A549 (cell line): Measurements from ENCODE around the gene C14orf119. TPM values are rescaled to one million over a fixed set of nuclear protein-coding genes. Genes with fewer than 3 reads are reported as not detected.

Source experiments
- ATAC-seq, 2 experiments: fragments of 200-7000 bp in 1 of 2; fragments of >200 bp in 1 of 2; cut with Nextera tagmentation in 1 of 2; cut with Tn5 transposase in 1 of 2; 3 replicates each; pipeline versions ENCODE4 v1.8.0 to v1.9.1; 2018 to 2020; ENCODE audit warnings: mild to moderate bottlenecking in 1 of 2, moderate library complexity in 1 of 2
- CTCF ChIA-PET: fragments of 300-600 bp; sonication (Branson Sonifier 250); formaldehyde crosslinking; extraction: SDS; loops from one replicate; lab custom pipeline; 2021; ENCODE audit warnings: antibody characterized with exemption, inconsistent platforms; lab: Yijun Ruan, JAX
- POLR2A ChIA-PET: fragments of 350-600 bp; formaldehyde crosslinking; extraction: SDS; loops from one replicate; lab custom pipeline; 2021; ENCODE audit warnings: antibody characterized with exemption, inconsistent platforms; lab: Yijun Ruan, JAX
- DNase-seq, 2 experiments: peaks; one replicate each; pipeline versions ENCODE4 v3.0.0 to v3.0.0-alpha.2; 2011 to 2016; ENCODE audit warnings: low read depth in 1 of 2, low spot score in 1 of 2
- FAIRE-seq: peaks from 2 replicates; lab custom pipeline; 2011; peaks lifted over from hg19 to GRCh38; lab: Jason Lieb, UNC
- H3K27ac ChIP-seq, 2 experiments: fragments of >200 bp; sonication (Bioruptor Twin); formaldehyde crosslinking; 3 replicates each; pipeline ENCODE4 v1.5.1; 2016 to 2017
- H3K4me1 ChIP-seq: fragments of >200 bp; sonication (Bioruptor Twin); formaldehyde crosslinking; 3 replicates; pipeline ENCODE4 v1.6.1; 2016
- H3K4me2 ChIP-seq: fragments of >200 bp; sonication (Bioruptor Twin); formaldehyde crosslinking; 3 replicates; pipeline ENCODE4 v1.6.1; 2016
- H3K4me3 ChIP-seq: fragments of >200 bp; sonication (Bioruptor Twin); formaldehyde crosslinking; 3 replicates; pipeline ENCODE4 v1.5.1; 2016
- H3K9me3 ChIP-seq: fragments of >200 bp; sonication (Bioruptor Twin); formaldehyde crosslinking; 3 replicates; pipeline ENCODE4 v1.6.1; 2016
- EHF ChIP-seq: fragments of 250-450 bp; sonication (Bioruptor Pico); IDR thresholded peaks from 2 replicates; pipeline ENCODE4 v1.5.0; 2020; ENCODE audit warnings: mild to moderate bottlenecking
- FOXS1 ChIP-seq: fragments of 250-450 bp; sonication (Bioruptor Pico); IDR thresholded peaks from 2 replicates; pipeline ENCODE4 v1.5.0; 2020; ENCODE audit warnings: mild to moderate bottlenecking, moderate library complexity
- HEYL ChIP-seq: fragments of 250-450 bp; sonication (Bioruptor Pico); IDR thresholded peaks from 2 replicates; pipeline ENCODE4 v1.8.0; 2021; ENCODE audit warnings: mild to moderate bottlenecking, moderate library complexity
- HOXA7 ChIP-seq: fragments of 250-450 bp; sonication (Bioruptor Pico); IDR thresholded peaks from 2 replicates; pipeline ENCODE4 v1.5.0; 2020; ENCODE audit warnings: mild to moderate bottlenecking, moderate library complexity
- JUN ChIP-seq, 2 experiments: fragments of >200 bp; sonication (Bioruptor Twin); formaldehyde crosslinking; IDR thresholded peaks; 2 replicates in 1 of 2; 3 replicates in 1 of 2; pipeline ENCODE4 v1.6.1; 2016 to 2017
- NFE2L2 ChIP-seq: fragments of 150-350 bp; conservative IDR thresholded peaks from 2 replicates; pipeline ENCODE4 v1.6.1; 2014; ENCODE audit warnings: low read length
- NPAS2 ChIP-seq: fragments of 250-450 bp; sonication (Bioruptor Pico); IDR thresholded peaks from 2 replicates; pipeline ENCODE4 v1.8.0; 2022; ENCODE audit warnings: mild to moderate bottlenecking, moderate library complexity, borderline replicate concordance
- NR3C1 ChIP-seq: fragments of >200 bp; sonication (Bioruptor Twin); formaldehyde crosslinking; IDR thresholded peaks from 3 replicates; pipeline ENCODE4 v1.6.1; 2017
- PHF8 ChIP-seq: fragments of 200-600 bp; sonication (generic); IDR thresholded peaks from 2 replicates; pipeline ENCODE4 v1.6.1; 2016; ENCODE audit warnings: low read depth, mild to moderate bottlenecking, antibody characterized with exemption, moderate library complexity, borderline replicate concordance
- POLR2A ChIP-seq: IDR thresholded peaks from 2 replicates; pipeline ENCODE4 v1.6.1; 2012; ENCODE audit warnings: mild to moderate bottlenecking, low read length
- POLR2AphosphoS2 ChIP-seq: conservative IDR thresholded peaks from 2 replicates; pipeline ENCODE4 v1.6.1; 2012; ENCODE audit warnings: low read length, improper control_type of control experiment, inconsistent platforms
- RAD21 ChIP-seq, 2 experiments: fragments of >200 bp in 1 of 2; sonication (Bioruptor Twin) in 1 of 2; formaldehyde crosslinking in 1 of 2; IDR thresholded peaks in 1 of 2; conservative IDR thresholded peaks in 1 of 2; 2 replicates in 1 of 2; 3 replicates in 1 of 2; pipeline ENCODE4 v1.6.1; 2012 to 2018; ENCODE audit warnings: inconsistent platforms in 1 of 2
- ZC3H11A ChIP-seq: fragments of 450-650 bp; IDR thresholded peaks from 2 replicates; pipeline ENCODE4 v1.6.1; 2014; ENCODE audit warnings: antibody characterized with exemption, mild to moderate bottlenecking
- ZFP36 ChIP-seq: fragments of 450-650 bp; IDR thresholded peaks from 2 replicates; pipeline ENCODE4 v1.6.1; 2014; ENCODE audit warnings: borderline replicate concordance; ENCODE audit not compliant: partially characterized antibody
- ZNF302 ChIP-seq: fragments of 250-450 bp; sonication (Bioruptor Pico); IDR thresholded peaks from 2 replicates; pipeline ENCODE4 v1.9.0; 2021; ENCODE audit warnings: inconsistent platforms, mild to moderate bottlenecking, moderate library complexity
- WGBS: methylation state at CpG from one replicate; pipeline ENCODE4 v1.1.6; 2017; ENCODE audit errors: missing lambda C conversion rate; 5-methylcytosine and 5-hydroxymethylcytosine counted together
- polyA plus RNA-seq, 4 experiments: library from polyadenylated mRNA; depleted of rRNA in 3 of 4; stranded (reverse); fragments of >200 nt; fragmentation: RNase III in 1 of 4; extraction: RNeasy Plus Mini Kit Qiagen cat#74134 plus additional on column Dnase treatment in 1 of 4; gene quantifications; 2 replicates in 3 of 4; 3 replicates in 1 of 4; pipeline ENCODE4 v1.2.3, GENCODE V29; 2011 to 2017
- TF ChIP-seq, protein P1 (sequence below): fragments of 200-600 bp; sonication (generic); IDR thresholded peaks from 2 replicates; pipeline ENCODE4 v1.6.1; 2016; ENCODE audit warnings: antibody characterized with exemption, mild to moderate bottlenecking, moderate library complexity
- TF ChIP-seq, protein P2 (sequence below): fragments of 150-350 bp; IDR thresholded peaks from 2 replicates; pipeline ENCODE4 v1.6.1; 2014; ENCODE audit warnings: low read depth, mild to moderate bottlenecking, low read length
- TF ChIP-seq, protein P3 (sequence below): fragments of >200 bp; sonication (Bioruptor Twin); formaldehyde crosslinking; IDR thresholded peaks from 2 replicates; pipeline ENCODE4 v1.6.1; 2016
- TF ChIP-seq, protein P4 (sequence below): fragments of 250-450 bp; sonication (Bioruptor Pico); IDR thresholded peaks from 2 replicates; pipeline ENCODE4 v1.5.0; 2021; ENCODE audit warnings: mild to moderate bottlenecking, moderate library complexity, borderline replicate concordance
- TF ChIP-seq, protein P5 (sequence below): IDR thresholded peaks from 2 replicates; pipeline ENCODE4 v1.6.1; 2012

C14orf119 gene
- polyA plus RNA-seq, 2 of the 4 experiments (the other 2 are of a cell fraction), result 82.5 to 102 TPM

DNA sequence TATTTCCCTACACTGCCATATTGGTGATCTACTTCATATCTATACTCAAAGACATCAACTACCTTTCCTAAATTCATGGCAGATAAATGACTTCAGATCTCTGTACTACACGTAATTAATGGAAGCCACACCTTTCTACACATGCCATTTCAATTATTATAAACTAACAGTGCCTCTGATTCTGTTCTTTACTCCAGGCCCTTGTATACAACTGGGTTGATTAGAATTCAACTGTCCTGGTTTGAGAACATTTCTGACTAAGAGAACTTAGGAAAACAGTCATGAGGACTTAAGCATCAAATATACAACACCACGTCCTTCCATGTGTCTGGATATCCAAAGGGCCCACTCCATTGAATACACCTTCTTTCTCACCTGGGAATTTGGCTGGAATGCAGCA lies 2.2 kb upstream of the C14orf119 start:
- no peaks in the 10 kb centered on the region for H3K9me3 ChIP-seq
- no peak for DNase-seq
- no peak for FAIRE-seq

DNA sequence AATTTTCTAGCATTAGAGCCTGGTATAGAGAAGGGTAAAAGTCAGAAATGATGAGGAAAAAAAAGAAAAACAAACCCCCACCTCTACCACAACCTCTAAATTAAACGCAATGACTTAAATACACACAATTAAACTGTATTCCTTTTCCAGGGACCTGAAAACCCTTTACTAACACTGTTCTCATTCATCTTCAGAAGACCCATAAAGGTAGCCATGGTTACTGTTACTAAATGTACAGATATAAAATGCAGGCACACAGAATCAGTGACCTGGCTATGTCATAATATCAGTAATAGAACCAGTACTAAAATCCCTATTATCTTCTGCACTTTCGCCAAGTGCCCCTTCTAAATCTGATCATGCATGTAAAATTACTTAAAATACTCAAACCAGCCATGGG lies 1.8 kb upstream of the C14orf119 start:
- H3K27ac ChIP-seq, result peak overlapping the region in 1 of 2 experiments; percentile 97; a peak in 3 of 6 replicates
- WGBS, result 91% methylated on average over 2 of the region's 2 CpGs
- CTCF ChIA-PET, result interaction anchor here (1.2 to 5.2 kb wide), 12 partner anchors 9 to 107 kb away, joined by 3 to 71 read pairs (median 6); no protein-coding TSS in a partner anchor
- no peak for TF ChIP-seq NR3C1
- TF ChIP-seq, protein P1, sequence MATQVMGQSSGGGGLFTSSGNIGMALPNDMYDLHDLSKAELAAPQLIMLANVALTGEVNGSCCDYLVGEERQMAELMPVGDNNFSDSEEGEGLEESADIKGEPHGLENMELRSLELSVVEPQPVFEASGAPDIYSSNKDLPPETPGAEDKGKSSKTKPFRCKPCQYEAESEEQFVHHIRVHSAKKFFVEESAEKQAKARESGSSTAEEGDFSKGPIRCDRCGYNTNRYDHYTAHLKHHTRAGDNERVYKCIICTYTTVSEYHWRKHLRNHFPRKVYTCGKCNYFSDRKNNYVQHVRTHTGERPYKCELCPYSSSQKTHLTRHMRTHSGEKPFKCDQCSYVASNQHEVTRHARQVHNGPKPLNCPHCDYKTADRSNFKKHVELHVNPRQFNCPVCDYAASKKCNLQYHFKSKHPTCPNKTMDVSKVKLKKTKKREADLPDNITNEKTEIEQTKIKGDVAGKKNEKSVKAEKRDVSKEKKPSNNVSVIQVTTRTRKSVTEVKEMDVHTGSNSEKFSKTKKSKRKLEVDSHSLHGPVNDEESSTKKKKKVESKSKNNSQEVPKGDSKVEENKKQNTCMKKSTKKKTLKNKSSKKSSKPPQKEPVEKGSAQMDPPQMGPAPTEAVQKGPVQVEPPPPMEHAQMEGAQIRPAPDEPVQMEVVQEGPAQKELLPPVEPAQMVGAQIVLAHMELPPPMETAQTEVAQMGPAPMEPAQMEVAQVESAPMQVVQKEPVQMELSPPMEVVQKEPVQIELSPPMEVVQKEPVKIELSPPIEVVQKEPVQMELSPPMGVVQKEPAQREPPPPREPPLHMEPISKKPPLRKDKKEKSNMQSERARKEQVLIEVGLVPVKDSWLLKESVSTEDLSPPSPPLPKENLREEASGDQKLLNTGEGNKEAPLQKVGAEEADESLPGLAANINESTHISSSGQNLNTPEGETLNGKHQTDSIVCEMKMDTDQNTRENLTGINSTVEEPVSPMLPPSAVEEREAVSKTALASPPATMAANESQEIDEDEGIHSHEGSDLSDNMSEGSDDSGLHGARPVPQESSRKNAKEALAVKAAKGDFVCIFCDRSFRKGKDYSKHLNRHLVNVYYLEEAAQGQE, result no peak
- TF ChIP-seq, protein P2, sequence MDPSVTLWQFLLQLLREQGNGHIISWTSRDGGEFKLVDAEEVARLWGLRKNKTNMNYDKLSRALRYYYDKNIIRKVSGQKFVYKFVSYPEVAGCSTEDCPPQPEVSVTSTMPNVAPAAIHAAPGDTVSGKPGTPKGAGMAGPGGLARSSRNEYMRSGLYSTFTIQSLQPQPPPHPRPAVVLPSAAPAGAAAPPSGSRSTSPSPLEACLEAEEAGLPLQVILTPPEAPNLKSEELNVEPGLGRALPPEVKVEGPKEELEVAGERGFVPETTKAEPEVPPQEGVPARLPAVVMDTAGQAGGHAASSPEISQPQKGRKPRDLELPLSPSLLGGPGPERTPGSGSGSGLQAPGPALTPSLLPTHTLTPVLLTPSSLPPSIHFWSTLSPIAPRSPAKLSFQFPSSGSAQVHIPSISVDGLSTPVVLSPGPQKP, result no peak
- TF ChIP-seq NPAS2 (CRISPR knock-in tag), result no peak
- TF ChIP-seq, protein P3, sequence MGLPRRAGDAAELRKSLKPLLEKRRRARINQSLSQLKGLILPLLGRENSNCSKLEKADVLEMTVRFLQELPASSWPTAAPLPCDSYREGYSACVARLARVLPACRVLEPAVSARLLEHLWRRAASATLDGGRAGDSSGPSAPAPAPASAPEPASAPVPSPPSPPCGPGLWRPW, result no peak
- no peak for TF ChIP-seq FOXS1 (CRISPR knock-in tag)
- TF ChIP-seq ZC3H11A, result no peak
- no peak for TF ChIP-seq EHF
- no peak for TF ChIP-seq ZNF302 (CRISPR knock-in tag)
- TF ChIP-seq NFE2L2, result no peak
- no peak for TF ChIP-seq PHF8
- TF ChIP-seq POLR2A, result no peak
- TF ChIP-seq, protein P4, sequence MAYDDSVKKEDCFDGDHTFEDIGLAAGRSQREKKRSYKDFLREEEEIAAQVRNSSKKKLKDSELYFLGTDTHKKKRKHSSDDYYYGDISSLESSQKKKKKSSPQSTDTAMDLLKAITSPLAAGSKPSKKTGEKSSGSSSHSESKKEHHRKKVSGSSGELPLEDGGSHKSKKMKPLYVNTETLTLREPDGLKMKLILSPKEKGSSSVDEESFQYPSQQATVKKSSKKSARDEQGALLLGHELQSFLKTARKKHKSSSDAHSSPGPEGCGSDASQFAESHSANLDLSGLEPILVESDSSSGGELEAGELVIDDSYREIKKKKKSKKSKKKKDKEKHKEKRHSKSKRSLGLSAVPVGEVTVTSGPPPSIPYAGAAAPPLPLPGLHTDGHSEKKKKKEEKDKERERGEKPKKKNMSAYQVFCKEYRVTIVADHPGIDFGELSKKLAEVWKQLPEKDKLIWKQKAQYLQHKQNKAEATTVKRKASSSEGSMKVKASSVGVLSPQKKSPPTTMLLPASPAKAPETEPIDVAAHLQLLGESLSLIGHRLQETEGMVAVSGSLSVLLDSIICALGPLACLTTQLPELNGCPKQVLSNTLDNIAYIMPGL (CRISPR knock-in tag), result no peak
- TF ChIP-seq, protein P5, sequence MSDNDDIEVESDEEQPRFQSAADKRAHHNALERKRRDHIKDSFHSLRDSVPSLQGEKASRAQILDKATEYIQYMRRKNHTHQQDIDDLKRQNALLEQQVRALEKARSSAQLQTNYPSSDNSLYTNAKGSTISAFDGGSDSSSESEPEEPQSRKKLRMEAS, result no peak

More for the DNA sequence above, 2.2 kb upstream of the C14orf119 start:
- Histone ChIP-seq H3K4me3 (no peak overlapping the region), H3K4me2 (peak overlapping the region; percentile 98), H3K27ac (no peak overlapping the region), H3K4me1 (peaks cover 23% of the 10 kb centered on the region)
- ChIA-PET CTCF (interaction anchor here (1.4 to 5.9 kb wide), 5 partner anchors 15 to 94 kb away, joined by 3 to 78 read pairs (median 10); partner anchors contain the start of gene CDH24), POLR2A (no interaction called here)
- no peak for ATAC-seq
- no peak for TF ChIP-seq POLR2A
- TF ChIP-seq ZFP36, result no peak
- TF ChIP-seq, protein P5, result no peak
- no peak for TF ChIP-seq HEYL (CRISPR knock-in tag)
- TF ChIP-seq PHF8, result no peak
- TF ChIP-seq NR3C1, result no peak
- TF ChIP-seq HOXA7, result no peak
- no peak for TF ChIP-seq JUN (IDR thresholded peaks at IDR 0.05)
- TF ChIP-seq, protein P4 (CRISPR knock-in tag), result no peak
- no peak for TF ChIP-seq RAD21 (conservative IDR thresholded peaks at IDR 0.05 in 1 of 2, IDR thresholded peaks at IDR 0.05 in 1 of 2)
- no peak for TF ChIP-seq POLR2AphosphoS2
- TF ChIP-seq, protein P1, result no peak
- WGBS, result 91% methylated on average over 2 of the region's 2 CpGs

More for the DNA sequence above, 1.8 kb upstream of the C14orf119 start:
- FAIRE-seq (no peak), DNase-seq (no peak), ATAC-seq (no peak)
- Histone ChIP-seq H3K9me3 (no peaks in the 10 kb centered on the region), H3K4me1 (peaks cover 23% of the 10 kb centered on the region), H3K4me3 (peak overlapping the region; percentile 62), H3K4me2 (peak overlapping the region; percentile 98)
- POLR2A ChIA-PET, result interaction anchor here (2.3 kb wide), 1 partner anchor 22 kb away, joined by 7 read pairs; no protein-coding TSS in a partner anchor
